Stimulated activated CD8-positive, alpha-beta memory T cell treated with anti-CD3 and anti-CD28 coated beads, Interleukin-7, amount 100 ng/mL, for 48 hours (primary cell): ENCODE data around the gene PLXNB2.
"Not testable (repeated sequence)": the region's sequence is repeated elsewhere in the genome, so short reads cannot be mapped to it uniquely, and the experiment has no call there.

Experiments used
- DNase-seq, 2 donors: peaks; one replicate each; pipeline ENCODE4 v3.0.0-alpha.2; 2020; ENCODE audit warnings: low read depth in 1 of 2; ENCODE audit errors: extremely low read depth in 1 of 2

PLXNB2 gene

GRCh38 chr22:50326956-50327710, 19.7 kb upstream of the PLXNB2 start, which contains the start of gene DENND6B:
Gene DENND6B, minus strand, starts transcription at chr22:50327012. Its CDS starts 24 bp downstream, at chr22:50326988.
- peak in 1 of 2 donors; percentile 51 for DNase-seq

GRCh38 chr22:50326225-50326955, 18.9 kb upstream of the PLXNB2 start:
- no peak for DNase-seq

DNA sequence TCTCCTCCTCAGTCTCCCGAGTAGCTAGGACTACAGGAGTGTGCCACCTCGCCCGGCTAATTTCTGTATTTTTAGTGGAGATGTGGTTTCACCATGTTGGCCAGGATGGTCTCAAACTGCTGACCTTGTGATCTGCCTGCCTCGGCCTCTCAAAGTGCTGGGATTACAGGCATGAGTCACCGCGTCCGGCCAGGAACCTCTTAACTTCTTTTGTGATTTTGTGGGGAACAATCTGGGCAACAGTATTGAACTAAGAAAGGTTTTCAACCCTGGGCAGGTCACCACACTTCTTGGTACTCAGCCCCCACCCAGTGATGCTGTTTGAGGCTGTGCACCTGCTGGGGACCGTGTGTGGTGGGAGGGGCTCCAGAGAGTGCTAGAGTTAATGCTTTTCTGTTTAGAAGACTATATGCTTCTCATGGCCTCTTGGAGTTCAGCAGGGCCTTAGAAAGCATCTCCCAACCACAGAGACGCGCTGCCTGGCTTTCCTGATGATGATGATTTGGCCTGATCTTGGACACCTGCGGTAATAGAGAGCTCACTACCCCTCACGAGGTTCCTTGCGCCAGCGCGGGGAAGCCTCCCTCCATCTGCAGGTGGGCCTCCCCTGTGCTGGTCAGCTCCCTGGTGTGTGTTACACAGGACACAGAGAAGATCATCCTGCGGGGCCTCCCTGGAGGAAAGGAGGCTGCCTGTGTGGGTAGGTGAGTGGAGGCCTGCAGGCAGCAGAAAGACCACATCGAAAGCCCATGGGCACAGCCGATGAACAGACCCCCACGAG, 18.2 kb upstream of the PLXNB2 start:
- no peak for DNase-seq

- DNase-seq, result no peak
Measured at GRCh38 chr22:50323900-50324299, 16.5 kb upstream of the PLXNB2 start.

DNA sequence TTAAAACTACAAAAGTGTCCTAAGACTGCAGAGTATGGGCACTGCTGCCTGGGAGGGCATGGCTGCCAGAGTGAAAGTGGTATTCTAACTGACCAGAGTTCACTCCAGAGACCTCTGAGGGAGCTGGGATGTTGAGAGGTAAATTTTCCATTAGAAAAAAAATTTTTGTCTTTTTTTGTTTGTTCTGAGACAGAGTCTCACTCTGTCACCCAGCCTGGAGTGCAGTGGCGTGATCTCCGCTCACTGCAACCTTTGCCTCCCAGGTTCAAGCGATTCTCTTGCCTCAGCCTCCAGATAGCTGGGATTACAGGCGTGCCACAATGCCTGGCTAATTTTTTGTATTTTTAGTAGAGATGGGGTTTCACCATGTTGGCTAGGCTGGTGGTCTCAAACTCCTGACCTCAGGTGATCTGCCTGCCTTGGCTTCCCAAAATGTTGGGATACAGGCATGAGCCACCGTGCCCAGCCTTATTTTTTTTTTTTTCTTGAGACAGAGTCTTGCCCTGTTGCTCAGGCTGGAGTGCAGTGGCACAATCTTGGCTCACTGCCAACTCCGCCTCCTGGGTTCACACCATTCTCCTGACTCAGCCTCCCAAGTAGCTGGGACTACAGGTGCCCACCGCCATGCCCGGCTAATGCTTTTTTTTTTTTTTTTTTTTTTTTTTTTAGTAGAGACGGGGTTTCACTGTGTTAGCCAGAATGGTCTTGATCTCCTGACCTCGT, 15.1 kb upstream of the PLXNB2 start:
- not testable (repeated sequence) for DNase-seq

- no peak for DNase-seq
Measured at GRCh38 chr22:50320671-50321325, 13.4 kb upstream of the PLXNB2 start.

GRCh38 chr22:50320116-50320515, 12.7 kb upstream of the PLXNB2 start:
- DNase-seq, result no peak

DNA sequence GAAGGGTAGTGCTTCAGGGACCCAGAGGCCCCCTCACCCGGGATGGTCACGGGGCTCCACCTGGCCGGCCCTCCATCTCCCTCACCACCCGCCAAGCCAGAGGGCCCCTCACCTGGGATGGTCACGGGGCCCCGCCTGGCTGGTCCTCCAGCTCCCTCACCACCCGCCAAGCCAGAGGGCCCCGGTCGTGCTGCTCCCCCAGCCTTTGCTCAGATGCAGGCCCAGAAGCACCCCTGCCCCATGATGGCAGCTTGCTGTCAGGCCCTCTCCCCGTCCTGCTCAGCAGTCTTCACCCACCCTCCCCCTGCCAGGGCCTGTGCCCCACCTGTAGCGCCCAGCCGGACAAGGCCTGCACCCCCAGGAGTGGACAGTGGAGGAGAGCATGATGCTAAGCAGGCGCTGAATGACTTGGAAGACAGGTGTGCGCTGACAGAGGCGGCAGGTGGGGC, 12.1 kb upstream of the PLXNB2 start:
- no peak for DNase-seq

GRCh38 chr22:50318698-50319411, 11.4 kb upstream of the PLXNB2 start:
- DNase-seq, result no peak

- no peak for DNase-seq
Measured at GRCh38 chr22:50318356-50318697, 10.9 kb upstream of the PLXNB2 start.

- no peak for DNase-seq
Measured at GRCh38 chr22:50317674-50318073, 10.2 kb upstream of the PLXNB2 start.

- DNase-seq, result no peak
Measured at GRCh38 chr22:50317178-50317577, 9.7 kb upstream of the PLXNB2 start.

GRCh38 chr22:50316114-50317065, 8.9 kb upstream of the PLXNB2 start:
- no peak for DNase-seq

DNA sequence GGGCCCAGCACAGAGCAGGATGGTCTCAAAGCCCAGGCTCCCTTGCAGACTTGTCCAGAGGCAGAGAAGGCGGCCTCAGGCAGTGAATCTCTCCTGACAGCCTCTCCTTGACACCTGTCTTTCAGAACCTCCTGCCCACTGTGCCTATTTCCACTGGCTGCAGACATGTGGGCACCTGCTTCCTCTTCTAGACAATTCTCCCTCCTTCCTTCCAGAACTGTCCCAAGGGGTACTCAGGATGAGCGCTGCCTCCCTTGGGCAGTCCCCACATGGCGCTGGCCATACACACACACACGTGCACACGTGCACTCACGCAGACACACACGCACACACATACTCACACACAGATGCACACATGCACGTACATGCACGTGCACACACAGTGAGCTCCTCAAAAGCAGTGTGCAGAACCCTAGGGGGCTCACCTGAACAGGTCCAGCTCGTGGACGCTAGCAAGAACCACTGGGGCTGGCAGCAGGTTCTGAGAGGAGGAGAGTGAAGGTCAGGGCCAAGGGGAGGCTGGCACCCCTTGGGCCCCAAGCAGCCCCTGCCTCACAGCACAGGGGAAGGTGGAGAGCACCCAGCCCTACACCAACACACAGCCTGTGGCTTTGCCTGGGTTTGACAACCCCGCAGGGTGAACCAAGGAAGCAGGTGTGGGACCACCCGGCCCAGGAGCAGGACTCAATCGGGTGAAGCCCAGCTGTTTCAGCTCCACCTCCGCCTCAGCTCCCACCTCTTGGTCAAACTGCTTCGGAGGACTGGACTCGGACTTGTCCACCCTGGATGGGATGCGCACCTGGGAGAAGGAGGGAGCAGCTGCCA, 8.1 kb upstream of the PLXNB2 start:
- DNase-seq, result no peak

DNA sequence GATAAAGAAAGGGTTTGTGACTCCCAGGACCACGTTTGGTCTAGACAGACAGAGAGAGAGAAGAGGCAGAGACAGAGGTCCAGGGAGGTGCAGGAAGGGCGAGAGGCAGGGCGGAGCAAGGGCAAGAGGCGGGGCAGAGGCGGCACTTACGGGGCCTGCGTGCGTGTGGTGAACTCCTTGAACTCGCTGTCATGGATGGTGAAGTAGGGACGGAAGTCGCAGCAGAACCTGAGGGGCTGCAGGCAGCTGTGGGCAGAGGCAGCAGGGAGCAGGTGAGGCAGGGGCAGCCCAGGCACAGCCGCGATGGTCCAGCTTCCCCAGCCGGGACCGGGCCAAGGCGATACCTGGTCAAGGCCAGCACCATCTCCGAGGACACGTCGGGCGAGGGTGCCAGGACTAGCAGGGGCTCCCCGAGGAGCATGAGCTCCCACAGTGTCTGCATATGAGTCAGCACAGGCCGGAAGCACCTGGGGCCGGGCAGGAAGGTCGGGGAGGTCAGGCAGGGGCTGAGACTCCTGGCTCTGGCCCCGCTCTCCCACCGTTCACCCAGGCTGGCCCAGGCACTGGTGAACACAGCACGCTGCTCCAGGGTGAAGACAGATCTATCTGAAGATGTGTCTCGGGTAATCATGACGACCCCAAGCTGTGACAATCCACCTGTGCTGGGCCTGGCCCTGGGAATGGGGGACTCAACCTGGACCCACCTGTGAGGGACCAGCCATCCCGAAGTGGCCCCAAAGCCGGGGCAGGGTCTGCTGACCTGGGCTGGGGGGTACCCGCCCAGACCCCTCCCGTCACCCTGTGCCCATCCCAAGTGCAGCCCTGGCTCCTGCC, 7.2 kb upstream of the PLXNB2 start:
- DNase-seq, result peak; percentile 55 to 75

DNA sequence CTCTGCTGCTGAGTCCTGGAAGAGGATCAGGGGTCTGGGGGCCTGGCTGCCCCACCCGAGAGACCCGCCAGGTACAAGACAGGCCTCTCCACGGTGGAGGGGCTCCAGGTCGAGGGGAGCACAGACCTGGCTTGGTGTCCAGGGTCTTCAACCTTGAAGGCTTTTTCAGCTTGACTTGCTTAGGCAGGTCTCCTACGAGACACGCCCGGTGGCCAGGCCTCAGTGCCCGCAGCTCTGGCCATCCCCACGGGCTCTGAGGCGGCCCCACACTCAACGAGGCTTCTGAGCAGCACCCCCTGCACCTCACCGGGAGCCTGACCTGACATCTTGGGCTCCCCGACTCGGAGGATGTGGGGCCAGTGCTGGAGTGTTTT, 6.6 kb upstream of the PLXNB2 start:
- DNase-seq, result no peak

DNA sequence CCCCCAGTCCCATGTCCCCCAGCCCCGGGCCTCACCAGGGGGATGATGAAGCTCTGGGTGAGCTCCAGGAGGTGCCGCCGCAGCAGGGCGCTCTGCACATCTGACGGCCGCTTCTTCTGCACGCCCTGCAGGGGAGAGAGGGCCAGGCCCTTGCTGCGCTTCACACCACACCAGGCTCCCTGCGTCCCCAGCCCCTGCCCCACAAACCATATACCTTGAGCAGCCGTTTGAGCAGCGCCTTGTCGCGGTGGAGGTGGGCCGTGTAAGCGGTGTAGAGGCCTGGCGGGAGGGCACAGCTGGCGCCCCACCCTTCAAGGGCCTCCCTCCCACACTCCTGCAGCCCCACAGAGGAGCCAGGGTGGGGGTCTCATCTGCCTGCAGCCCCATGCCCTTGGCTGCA, 6.2 kb upstream of the PLXNB2 start:
- DNase-seq, result no peak
